Adrenal gland (tissue), 5 donors: ENCODE data around the gene PRDX2.

ENCODE experiments used
- POLR2A ChIP-seq, 2 donors: fragments of 450-650 bp; IDR thresholded peaks; one replicate each; pipeline ENCODE4 v1.6.1; 2017; ENCODE audit warnings: antibody characterized with exemption in 2 of 2, mild to moderate bottlenecking in 2 of 2, moderate library complexity in 1 of 2
- TF ChIP-seq, protein P1 (sequence below), 6 experiments: fragments of 450-650 bp in 4 of 6; fragments of 200-600 bp in 2 of 6; sonication (generic) in 1 of 6; IDR thresholded peaks; 1 replicate in 5 of 6; 2 replicates in 1 of 6; pipeline versions ENCODE4 v1.5.1 to v1.8.0; 2016 to 2021; ENCODE audit warnings: antibody characterized with exemption in 6 of 6, mild to moderate bottlenecking in 2 of 6, moderate library complexity in 1 of 6
- donor health status: DM: no; HTN: no; CAD: no.

DNA sequence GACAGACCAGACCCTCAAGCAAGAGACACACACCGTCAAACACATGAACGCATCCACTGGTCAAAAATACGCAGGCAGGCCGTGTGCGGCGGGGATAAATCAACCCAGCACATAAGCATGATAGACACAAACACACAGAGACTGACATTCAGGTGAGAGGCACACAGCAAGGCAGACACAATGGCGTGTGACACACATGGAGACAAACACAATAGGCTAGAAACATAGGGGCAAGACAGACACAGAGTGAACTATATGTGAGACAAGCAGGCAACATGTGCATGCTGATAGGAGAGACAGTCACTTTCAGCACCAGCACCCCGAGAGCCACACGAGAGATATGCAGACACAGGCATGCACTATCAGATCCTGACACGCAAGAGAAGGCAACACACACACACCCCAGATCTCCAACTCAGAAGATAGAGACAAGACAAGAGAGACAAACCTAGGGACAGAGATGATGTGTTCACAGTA lies 17.2 kb downstream of the PRDX2 start:
- TF ChIP-seq, protein P1, sequence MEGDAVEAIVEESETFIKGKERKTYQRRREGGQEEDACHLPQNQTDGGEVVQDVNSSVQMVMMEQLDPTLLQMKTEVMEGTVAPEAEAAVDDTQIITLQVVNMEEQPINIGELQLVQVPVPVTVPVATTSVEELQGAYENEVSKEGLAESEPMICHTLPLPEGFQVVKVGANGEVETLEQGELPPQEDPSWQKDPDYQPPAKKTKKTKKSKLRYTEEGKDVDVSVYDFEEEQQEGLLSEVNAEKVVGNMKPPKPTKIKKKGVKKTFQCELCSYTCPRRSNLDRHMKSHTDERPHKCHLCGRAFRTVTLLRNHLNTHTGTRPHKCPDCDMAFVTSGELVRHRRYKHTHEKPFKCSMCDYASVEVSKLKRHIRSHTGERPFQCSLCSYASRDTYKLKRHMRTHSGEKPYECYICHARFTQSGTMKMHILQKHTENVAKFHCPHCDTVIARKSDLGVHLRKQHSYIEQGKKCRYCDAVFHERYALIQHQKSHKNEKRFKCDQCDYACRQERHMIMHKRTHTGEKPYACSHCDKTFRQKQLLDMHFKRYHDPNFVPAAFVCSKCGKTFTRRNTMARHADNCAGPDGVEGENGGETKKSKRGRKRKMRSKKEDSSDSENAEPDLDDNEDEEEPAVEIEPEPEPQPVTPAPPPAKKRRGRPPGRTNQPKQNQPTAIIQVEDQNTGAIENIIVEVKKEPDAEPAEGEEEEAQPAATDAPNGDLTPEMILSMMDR (IDR thresholded peaks at IDR 0.05), result no peak
- TF ChIP-seq POLR2A (IDR thresholded peaks at IDR 0.05), result no peak
